ENCODE data around the gene SLC25A21. TPM values are rescaled to one million over a fixed set of nuclear protein-coding genes. Genes with fewer than 3 reads are reported as not detected.

Gene SLC25A21
- total RNA-seq, 5 donors from 2014 or later (not counting 1 experiment from before 2014, with no cell fraction given): not detected

- POLR2A ChIA-PET: no interaction called here
Observed at GRCh38 chr14:36973806-36974442, 198.5 kb downstream of the SLC25A21 start.

GRCh38 chr14:36971263-36971855 is 201.0 kb downstream of the SLC25A21 start:
- Mint-ChIP-seq H3K27me3 (peaks cover 0 to 2% of the 10 kb centered on the region in 2 donors), H3K4me1 (no peaks in the 10 kb centered on the region), H3K36me3 (no peaks in the 10 kb centered on the region), H3K4me3 (no peak overlapping the region), H3K27ac (no peak overlapping the region), H3K9me3 (peaks cover 0 to 22% (median 15%) of the 10 kb centered on the region in 3 donors)
- H3K9me3 ChIP-seq: no peaks in the 10 kb centered on the region
- DNase-seq (no peak), ATAC-seq (replicated peaks in 1 of 4) (no peak)
- no peak overlapping the region for H3K4me3 ChIP-seq (ENCODE audit: control insufficient read depth in 1 of 2, extremely low read depth in 1 of 2, low read length in 1 of 2)
- no peaks in the 10 kb centered on the region for H3K4me1 ChIP-seq (ENCODE audit: control insufficient read depth in 1 of 2, extremely low read depth in 1 of 2, insufficient read depth in 2 of 2, low read length in 2 of 2)
- CTCF ChIA-PET: no interaction called here
- WGBS (ENCODE audit: insufficient coverage): no CpG with 5 or more reads among the region's 9 CpGs
- no peak overlapping the region for H3K27ac ChIP-seq (ENCODE audit: low read length)
- POLR2A ChIA-PET: no interaction called here
- no peaks in the 10 kb centered on the region for H3K27me3 ChIP-seq (replicated peaks in 1 of 2; ENCODE audit: control insufficient read depth in 2 of 2, extremely low read depth in 1 of 2, insufficient read depth in 2 of 2, low read length in 1 of 2)
- no peaks in the 10 kb centered on the region for H3K36me3 ChIP-seq (ENCODE audit: control insufficient read depth in 2 of 2, extremely low read depth in 1 of 2, insufficient read depth in 1 of 2, low read length in 1 of 2)

More at GRCh38 chr14:36973806-36974442, 198.5 kb downstream of the SLC25A21 start:
- ATAC-seq (replicated peaks in 1 of 4) (no peak), DNase-seq (no peak)
- WGBS (ENCODE audit: insufficient coverage): no CpG with 5 or more reads among the region's 1 CpG
- Mint-ChIP-seq H3K27me3 (no peaks in the 10 kb centered on the region), H3K4me1 (no peaks in the 10 kb centered on the region), H3K36me3 (no peaks in the 10 kb centered on the region), H3K9me3 (peaks cover 0 to 12% (median 10%) of the 10 kb centered on the region in 3 donors), H3K27ac (no peak overlapping the region), H3K4me3 (no peak overlapping the region)
- Histone ChIP-seq H3K27me3 (replicated peaks in 1 of 2; ENCODE audit: control insufficient read depth in 2 of 2, extremely low read depth in 1 of 2, insufficient read depth in 2 of 2, low read length in 1 of 2) (no peaks in the 10 kb centered on the region), H3K9me3 (no peaks in the 10 kb centered on the region), H3K27ac (ENCODE audit: low read length) (no peak overlapping the region), H3K36me3 (ENCODE audit: control insufficient read depth in 2 of 2, extremely low read depth in 1 of 2, insufficient read depth in 1 of 2, low read length in 1 of 2) (no peaks in the 10 kb centered on the region), H3K4me3 (ENCODE audit: control insufficient read depth in 1 of 2, extremely low read depth in 1 of 2, low read length in 1 of 2) (no peak overlapping the region), H3K4me1 (ENCODE audit: control insufficient read depth in 1 of 2, extremely low read depth in 1 of 2, insufficient read depth in 2 of 2, low read length in 2 of 2) (no peaks in the 10 kb centered on the region)
- CTCF ChIA-PET: no interaction called here

- Mint-ChIP-seq H3K27ac (no peak overlapping the region), H3K9me3 (peaks cover 0 to 16% (median 7%) of the 10 kb centered on the region in 3 donors), H3K4me3 (no peak overlapping the region), H3K4me1 (no peaks in the 10 kb centered on the region), H3K36me3 (no peaks in the 10 kb centered on the region), H3K27me3 (peaks cover 0 to 9% of the 10 kb centered on the region in 2 donors)
- Histone ChIP-seq H3K27ac (ENCODE audit: low read length) (no peak overlapping the region), H3K4me3 (ENCODE audit: control insufficient read depth in 1 of 2, extremely low read depth in 1 of 2, low read length in 1 of 2) (no peak overlapping the region), H3K36me3 (ENCODE audit: control insufficient read depth in 2 of 2, extremely low read depth in 1 of 2, insufficient read depth in 1 of 2, low read length in 1 of 2) (no peaks in the 10 kb centered on the region), H3K4me1 (ENCODE audit: control insufficient read depth in 1 of 2, extremely low read depth in 1 of 2, insufficient read depth in 2 of 2, low read length in 2 of 2) (no peaks in the 10 kb centered on the region), H3K9me3 (no peaks in the 10 kb centered on the region), H3K27me3 (replicated peaks in 1 of 2; ENCODE audit: control insufficient read depth in 2 of 2, extremely low read depth in 1 of 2, insufficient read depth in 2 of 2, low read length in 1 of 2) (no peaks in the 10 kb centered on the region)
- ATAC-seq (replicated peaks in 1 of 4) (no peak), DNase-seq (no peak)
- CTCF ChIA-PET: interaction anchor here in 1 of 2 donors (0.6 kb wide), 1 partner anchor 1538 kb away, joined by 4 read pairs; no protein-coding TSS in a partner anchor
- POLR2A ChIA-PET: no interaction called here
- 20% methylated on average over 1 of the region's 9 CpGs for WGBS (ENCODE audit: insufficient coverage)
Observed at GRCh38 chr14:36967892-36968555, 204.4 kb downstream of the SLC25A21 start.

GRCh38 chr14:36955967-36956366 is 216.4 kb downstream of the SLC25A21 start:
- ChIA-PET POLR2A (no interaction called here), CTCF (no interaction called here)
- DNase-seq (no peak), ATAC-seq (replicated peaks in 1 of 4) (no peak)
- Histone ChIP-seq H3K4me1 (ENCODE audit: control insufficient read depth in 1 of 2, extremely low read depth in 1 of 2, insufficient read depth in 2 of 2, low read length in 2 of 2) (no peaks in the 10 kb centered on the region), H3K36me3 (ENCODE audit: control insufficient read depth in 2 of 2, extremely low read depth in 1 of 2, insufficient read depth in 1 of 2, low read length in 1 of 2) (no peaks in the 10 kb centered on the region), H3K4me3 (ENCODE audit: control insufficient read depth in 1 of 2, extremely low read depth in 1 of 2, low read length in 1 of 2) (no peak overlapping the region), H3K27me3 (replicated peaks in 1 of 2; ENCODE audit: control insufficient read depth in 2 of 2, extremely low read depth in 1 of 2, insufficient read depth in 2 of 2, low read length in 1 of 2) (no peaks in the 10 kb centered on the region), H3K27ac (ENCODE audit: low read length) (no peak overlapping the region), H3K9me3 (no peaks in the 10 kb centered on the region)
- H3K36me3 Mint-ChIP-seq: no peaks in the 10 kb centered on the region
- H3K9me3 Mint-ChIP-seq: peaks cover 0 to 11% (median 0%) of the 10 kb centered on the region in 3 donors
- no peaks in the 10 kb centered on the region for H3K4me1 Mint-ChIP-seq
- H3K27ac Mint-ChIP-seq: no peak overlapping the region
- 86% methylated on average over 4 of the region's 7 CpGs for WGBS (ENCODE audit: insufficient coverage)
- H3K4me3 Mint-ChIP-seq: no peak overlapping the region
- H3K27me3 Mint-ChIP-seq: no peaks in the 10 kb centered on the region

GRCh38 chr14:36955376-36955775 is 217.0 kb downstream of the SLC25A21 start:
- Mint-ChIP-seq H3K4me1 (no peaks in the 10 kb centered on the region), H3K27me3 (no peaks in the 10 kb centered on the region), H3K9me3 (peaks cover 0 to 11% (median 0%) of the 10 kb centered on the region in 3 donors), H3K36me3 (no peaks in the 10 kb centered on the region), H3K4me3 (no peak overlapping the region), H3K27ac (no peak overlapping the region)
- CTCF ChIA-PET: no interaction called here
- ATAC-seq (replicated peaks in 1 of 4): no peak
- H3K36me3 ChIP-seq (ENCODE audit: control insufficient read depth in 2 of 2, extremely low read depth in 1 of 2, insufficient read depth in 1 of 2, low read length in 1 of 2): no peaks in the 10 kb centered on the region
- POLR2A ChIA-PET: no interaction called here
- H3K27me3 ChIP-seq (replicated peaks in 1 of 2; ENCODE audit: control insufficient read depth in 2 of 2, extremely low read depth in 1 of 2, insufficient read depth in 2 of 2, low read length in 1 of 2): no peaks in the 10 kb centered on the region
- DNase-seq: no peak
- H3K4me3 ChIP-seq (ENCODE audit: control insufficient read depth in 1 of 2, extremely low read depth in 1 of 2, low read length in 1 of 2): no peak overlapping the region
- no peaks in the 10 kb centered on the region for H3K9me3 ChIP-seq
- no peak overlapping the region for H3K27ac ChIP-seq (ENCODE audit: low read length)
- H3K4me1 ChIP-seq (ENCODE audit: control insufficient read depth in 1 of 2, extremely low read depth in 1 of 2, insufficient read depth in 2 of 2, low read length in 2 of 2): no peaks in the 10 kb centered on the region

- ChIA-PET POLR2A (no interaction called here), CTCF (no interaction called here)
- Histone ChIP-seq H3K27ac (ENCODE audit: low read length) (no peak overlapping the region), H3K4me3 (ENCODE audit: control insufficient read depth in 1 of 2, extremely low read depth in 1 of 2, low read length in 1 of 2) (no peak overlapping the region), H3K27me3 (replicated peaks in 1 of 2; ENCODE audit: control insufficient read depth in 2 of 2, extremely low read depth in 1 of 2, insufficient read depth in 2 of 2, low read length in 1 of 2) (no peaks in the 10 kb centered on the region), H3K4me1 (ENCODE audit: control insufficient read depth in 1 of 2, extremely low read depth in 1 of 2, insufficient read depth in 2 of 2, low read length in 2 of 2) (no peaks in the 10 kb centered on the region), H3K9me3 (no peaks in the 10 kb centered on the region), H3K36me3 (ENCODE audit: control insufficient read depth in 2 of 2, extremely low read depth in 1 of 2, insufficient read depth in 1 of 2, low read length in 1 of 2) (no peaks in the 10 kb centered on the region)
- Mint-ChIP-seq H3K9me3 (peaks cover 0 to 11% (median 0%) of the 10 kb centered on the region in 3 donors), H3K27me3 (no peaks in the 10 kb centered on the region), H3K4me1 (no peaks in the 10 kb centered on the region), H3K36me3 (no peaks in the 10 kb centered on the region), H3K27ac (no peak overlapping the region), H3K4me3 (no peak overlapping the region)
- ATAC-seq (replicated peaks in 1 of 4): no peak
- WGBS (ENCODE audit: insufficient coverage): no CpG with 5 or more reads among the region's 3 CpGs
- no peak for DNase-seq
Observed at GRCh38 chr14:36952689-36953088, 219.7 kb downstream of the SLC25A21 start.
